HG03432 (cell line): Measurements from ENCODE around the gene PPP1R18.
A peak's percentile ranks its signal among the peaks of the same experiment; 100 is the strongest.

Experiments
- ATAC-seq: cut with Tn5 transposase; IDR thresholded peaks from one replicate; pipeline ENCODE4 v1.9.1; 2021; ENCODE audit warnings: mild to moderate bottlenecking, moderate library complexity; ENCODE audit not compliant: unreplicated experiment

Gene PPP1R18

DNA sequence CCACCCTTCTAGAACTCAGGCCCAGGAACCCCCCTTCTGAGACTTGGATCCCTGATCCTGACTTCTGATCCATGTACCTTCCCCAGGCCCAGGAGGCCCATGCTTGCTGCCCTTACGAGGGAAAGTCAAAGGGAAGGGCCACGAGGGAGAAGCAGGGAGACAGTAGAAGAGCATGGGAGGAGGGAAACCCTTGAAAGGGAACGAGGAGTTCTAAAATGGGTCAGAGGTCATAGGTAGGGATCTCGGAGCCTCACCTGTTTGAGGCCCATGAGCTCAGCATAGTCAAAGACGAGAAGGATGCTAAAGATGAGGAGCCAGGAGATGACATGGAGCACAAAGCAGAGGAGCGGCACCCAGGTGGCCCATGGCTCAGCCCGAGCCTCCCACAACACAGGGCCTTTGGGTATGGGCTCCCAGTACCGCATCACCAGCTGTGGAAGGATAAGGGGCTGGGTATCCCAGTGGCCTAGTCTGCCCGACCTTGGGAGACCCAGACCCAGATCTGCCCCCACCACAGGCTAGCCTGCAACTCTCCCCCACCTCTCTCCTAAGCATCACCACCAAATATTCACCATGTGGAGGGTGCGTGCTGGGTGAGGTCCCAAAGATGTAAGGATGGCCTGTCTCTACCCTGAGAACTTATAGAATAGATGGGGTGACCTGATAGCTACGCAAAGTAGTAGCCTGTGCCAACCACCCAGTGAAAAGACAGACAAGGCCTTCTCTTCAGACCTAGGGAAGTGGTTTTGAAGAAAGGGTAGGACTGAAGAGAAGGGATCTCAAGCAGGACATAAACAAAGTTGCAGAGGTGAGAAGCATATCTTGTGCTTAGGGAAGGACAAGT lies 2.8 kb upstream of the PPP1R18 start:
- ATAC-seq: no peak

- no peak for ATAC-seq
Observed at GRCh38 chr6:30688569-30688968, 2.1 kb upstream of the PPP1R18 start.

GRCh38 chr6:30687659-30688431 lies 1.4 kb upstream of the PPP1R18 start:
- no peak for ATAC-seq

DNA sequence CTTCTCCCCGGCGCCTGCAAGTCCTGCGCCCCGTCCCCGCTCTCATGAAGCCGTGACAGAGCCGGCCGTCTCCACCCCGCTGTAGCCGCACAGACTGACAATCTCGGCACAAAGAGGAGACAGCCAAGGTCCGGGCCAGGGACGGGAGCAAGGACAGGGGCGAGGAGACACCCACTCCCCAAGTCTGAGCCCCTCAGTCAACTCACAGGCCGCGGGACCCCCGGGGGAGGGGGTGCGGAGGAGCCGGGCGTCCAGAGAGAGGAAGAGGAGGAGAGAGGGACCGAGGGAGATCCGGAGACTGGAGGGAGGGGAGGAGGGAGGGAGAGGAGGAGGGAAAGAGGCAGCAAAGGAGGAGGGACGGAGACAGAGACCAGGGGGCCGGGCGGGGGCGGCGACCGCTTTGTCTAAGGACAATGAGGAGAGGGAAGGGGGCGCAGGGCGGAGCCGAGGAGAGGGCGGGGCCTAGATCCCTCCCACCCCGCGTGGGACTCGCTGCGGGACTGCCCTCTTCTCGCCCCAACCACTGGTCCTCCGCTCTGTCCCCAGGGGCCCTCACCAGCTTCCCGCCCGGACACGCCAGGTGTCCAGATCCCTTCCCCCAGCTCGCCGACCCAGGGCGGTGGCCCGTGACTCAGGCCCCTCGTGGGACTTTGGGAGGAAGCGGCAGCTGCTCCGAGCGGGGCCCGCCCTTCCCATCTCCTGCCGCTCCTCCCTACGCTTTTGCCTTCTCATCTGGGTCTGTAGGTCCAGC lies 638 bp upstream of the PPP1R18 start:
- peak; percentile 50 for ATAC-seq

DNA sequence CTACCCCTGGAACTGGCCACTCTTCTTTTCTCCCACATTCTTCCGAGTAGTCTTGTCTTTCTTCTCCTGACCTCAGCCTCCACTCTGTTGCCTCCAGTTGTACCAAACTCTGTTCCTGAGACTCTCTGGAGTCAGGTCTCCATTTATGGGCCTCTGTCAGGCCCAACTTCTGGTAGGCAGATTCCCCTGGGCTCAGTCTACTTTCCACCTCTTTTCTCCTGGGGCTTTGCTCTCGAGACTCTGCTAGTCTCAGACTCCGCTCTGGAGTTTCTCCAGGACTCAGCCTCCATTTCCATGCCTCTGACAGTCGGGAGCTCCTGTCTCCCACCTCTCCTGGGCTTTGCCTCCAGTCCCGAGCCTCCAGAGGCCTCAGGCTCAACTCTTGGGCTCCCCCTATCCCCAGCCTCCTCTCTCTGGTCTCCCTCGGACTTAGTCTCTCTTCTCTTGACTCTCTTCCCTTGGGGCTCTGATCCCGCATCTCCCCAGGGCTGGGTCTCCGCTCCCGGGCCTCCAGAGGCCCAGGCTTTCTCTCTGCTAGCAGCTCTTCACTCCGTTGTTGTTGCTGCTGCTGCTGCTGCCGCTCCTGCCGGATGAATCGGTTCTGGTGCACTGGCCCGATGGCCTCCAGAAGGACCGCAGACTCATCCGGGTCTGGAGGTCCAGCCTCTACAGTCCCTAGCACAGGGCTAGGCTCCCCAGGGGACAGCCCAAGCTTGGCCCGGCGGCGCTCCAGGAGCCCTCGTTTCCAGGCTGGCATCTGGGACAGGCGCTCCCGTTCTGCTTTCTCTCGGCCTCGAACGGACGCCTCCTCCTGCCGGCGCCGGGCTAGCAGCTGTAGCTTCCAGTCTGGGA lies 1.1 kb downstream of the PPP1R18 start:
- ATAC-seq: no peak

GRCh38 chr6:30684386-30685156 lies 1.9 kb downstream of the PPP1R18 start:
- ATAC-seq: no peak

- no peak for ATAC-seq
Observed at GRCh38 chr6:30683980-30684338, 2.5 kb downstream of the PPP1R18 start.

GRCh38 chr6:30683183-30683979 lies 3.1 kb downstream of the PPP1R18 start:
- no peak for ATAC-seq

DNA sequence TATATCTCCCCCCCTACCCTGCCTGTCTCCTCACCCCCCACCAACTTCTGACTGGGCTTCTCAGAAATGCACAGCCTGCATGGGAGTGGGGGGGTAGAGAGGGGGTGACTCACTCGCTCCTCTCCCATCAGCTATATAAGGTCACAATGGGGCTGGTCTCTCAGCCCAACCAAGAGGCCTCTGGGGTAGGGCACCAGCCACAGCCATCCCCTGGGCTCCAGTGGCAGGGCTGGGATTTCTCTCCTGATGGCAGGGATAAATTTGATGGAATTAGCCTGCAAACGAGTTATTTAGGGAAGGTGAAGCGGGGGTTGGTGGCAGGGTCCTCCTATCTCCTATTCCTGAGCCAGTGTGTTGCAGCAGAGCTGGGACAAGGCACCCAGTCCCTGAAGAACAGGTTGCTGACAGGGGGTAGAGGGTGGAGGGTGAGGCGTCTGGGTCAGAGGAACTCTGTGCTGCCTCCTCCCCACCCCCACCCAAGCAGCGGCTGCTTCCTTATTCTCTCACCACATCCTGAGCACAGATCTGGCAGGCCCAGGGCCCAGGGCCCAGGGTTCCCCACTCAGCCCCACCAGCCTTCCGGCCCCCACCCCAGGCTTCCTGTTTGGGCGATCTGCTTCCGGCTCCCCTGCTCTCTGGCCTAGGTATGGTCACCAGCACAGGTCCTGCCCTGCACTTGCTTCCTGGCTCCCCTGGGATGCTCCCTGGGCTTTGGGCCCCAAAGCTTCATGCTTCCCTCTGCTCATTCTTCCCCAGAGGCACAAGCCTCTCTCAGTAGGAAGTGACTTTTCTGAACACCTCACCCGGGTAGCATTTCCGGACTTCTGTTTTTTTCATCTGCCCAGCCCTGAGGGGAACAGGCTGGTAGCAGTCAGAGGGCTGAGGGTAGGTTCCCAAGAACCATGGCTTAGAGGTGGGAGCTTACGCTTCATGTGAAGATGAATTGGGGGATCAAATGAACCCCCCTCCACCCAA lies 4.0 kb downstream of the PPP1R18 start:
- peak; percentile 42 for ATAC-seq

- ATAC-seq: no peak
Observed at GRCh38 chr6:30681766-30682142, 4.7 kb downstream of the PPP1R18 start.

DNA sequence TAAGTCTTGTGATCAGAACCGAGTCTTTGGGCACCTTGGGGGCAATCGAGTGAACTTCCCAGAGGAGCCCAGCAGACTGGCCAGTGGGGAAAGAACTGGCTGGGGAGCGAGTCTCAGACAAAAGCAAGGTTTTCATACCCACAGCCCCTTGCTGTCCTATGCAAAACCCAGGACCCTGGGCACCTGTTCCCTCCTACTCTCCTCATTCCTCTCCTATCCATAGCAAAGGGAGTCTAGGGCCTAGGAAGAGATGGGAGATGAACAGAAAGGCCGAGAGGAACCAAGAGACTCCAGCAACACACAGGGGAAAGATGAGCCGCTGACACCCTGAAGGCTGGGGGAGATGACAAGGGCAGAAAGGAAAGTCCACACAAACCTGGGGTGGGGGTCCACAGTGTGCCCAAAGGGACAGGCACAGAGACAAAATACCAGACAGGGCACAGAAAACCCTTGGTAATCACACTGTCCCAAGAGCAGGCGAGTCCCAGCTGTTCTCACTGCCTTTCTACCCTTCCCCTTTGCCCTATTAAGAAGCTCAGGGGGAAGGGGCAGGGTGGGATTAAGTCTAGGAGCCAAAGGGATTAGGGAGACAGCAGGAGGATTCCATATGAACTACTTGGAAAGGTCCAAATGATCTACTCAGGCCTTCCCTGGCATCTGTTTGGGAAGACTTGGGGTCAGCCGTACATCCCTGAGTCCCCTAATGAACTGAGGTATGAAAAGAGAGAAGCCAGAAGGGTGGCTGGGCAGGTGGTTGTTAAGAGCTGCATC lies 6.5 kb downstream of the PPP1R18 start:
- ATAC-seq: no peak

- ATAC-seq: peak; percentile 42
Observed at GRCh38 chr6:30678964-30679726, 7.3 kb downstream of the PPP1R18 start.

DNA sequence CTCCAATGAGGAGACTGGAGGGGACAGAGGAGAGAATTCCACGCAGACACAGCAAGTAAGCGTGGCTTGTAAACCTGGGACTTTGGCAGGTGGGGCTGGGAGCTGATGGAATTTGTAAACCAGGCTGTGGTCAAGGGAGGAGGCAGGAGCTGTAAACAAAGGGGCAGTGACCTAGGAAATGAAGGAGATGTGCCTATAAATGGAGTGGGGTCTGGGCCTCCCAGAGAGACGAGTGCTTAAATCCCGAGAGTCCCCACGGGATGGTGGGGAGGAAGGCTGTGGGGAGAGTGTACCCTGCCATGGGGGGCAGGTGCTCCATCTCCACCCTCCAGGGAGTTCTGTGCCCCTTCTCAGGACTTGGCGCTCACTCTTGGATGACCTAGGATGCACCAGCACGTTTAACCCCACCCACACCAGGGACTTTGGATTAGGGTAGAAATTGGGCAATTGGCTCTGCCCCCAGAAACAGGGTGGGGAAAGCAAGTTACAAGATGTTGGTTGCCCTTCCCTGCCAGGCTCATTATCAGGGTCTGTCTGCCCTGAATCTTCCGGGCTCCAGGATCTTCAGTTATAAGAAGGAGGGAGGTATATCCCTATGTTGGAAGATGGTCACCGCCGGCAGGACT lies 9.7 kb downstream of the PPP1R18 start:
- ATAC-seq: no peak

- peak; percentile 83 for ATAC-seq
Observed at GRCh38 chr6:30672445-30673253, 13.8 kb downstream of the PPP1R18 start, which contains the start of gene DHX16. Gene DHX16, minus strand, starts transcription at chr6:30673006. Its CDS starts 165 bp downstream, at chr6:30672841.
